Stimulated activated CD4-positive, alpha-beta T cell treated with anti-CD3 and anti-CD28 coated beads, Interleukin-12 subunit alpha, Interleukin-12 subunit beta, amount 100 ng/mL, for 48 hours (primary cell): ENCODE measurements around the gene GDI2.
A peak's percentile ranks its signal among the peaks of the same experiment; 100 is the strongest.
"Not testable (repeated sequence)": the region's sequence is repeated elsewhere in the genome, so short reads cannot be mapped to it uniquely, and the experiment has no call there.

Experiments
- DNase-seq, 3 donors: peaks; one replicate each; pipeline ENCODE4 v3.0.0-alpha.2; 2020; ENCODE audit warnings: low read depth in 2 of 3, low spot score in 1 of 3

Gene GDI2

DNA sequence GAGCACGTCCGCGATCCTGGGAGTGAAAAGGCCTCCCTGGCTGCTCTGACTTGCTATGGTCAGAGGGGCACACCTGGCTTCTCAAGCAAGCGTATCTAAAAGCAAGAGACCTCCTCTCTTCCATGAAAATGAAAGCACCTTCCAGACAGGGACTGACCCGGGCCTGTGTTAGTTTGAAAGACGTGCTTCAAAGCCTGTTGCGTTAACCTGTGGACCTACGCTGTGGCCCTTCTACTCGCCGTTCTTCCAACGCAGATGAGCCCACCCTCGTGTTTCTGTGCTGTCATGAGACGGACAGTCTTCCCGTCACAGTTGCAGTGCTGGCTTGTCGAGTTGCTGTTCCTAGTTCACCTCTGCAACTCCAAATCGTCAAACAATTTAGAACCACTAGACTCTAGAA lies 15.5 kb upstream of the GDI2 start:
- DNase-seq: no peak

DNA sequence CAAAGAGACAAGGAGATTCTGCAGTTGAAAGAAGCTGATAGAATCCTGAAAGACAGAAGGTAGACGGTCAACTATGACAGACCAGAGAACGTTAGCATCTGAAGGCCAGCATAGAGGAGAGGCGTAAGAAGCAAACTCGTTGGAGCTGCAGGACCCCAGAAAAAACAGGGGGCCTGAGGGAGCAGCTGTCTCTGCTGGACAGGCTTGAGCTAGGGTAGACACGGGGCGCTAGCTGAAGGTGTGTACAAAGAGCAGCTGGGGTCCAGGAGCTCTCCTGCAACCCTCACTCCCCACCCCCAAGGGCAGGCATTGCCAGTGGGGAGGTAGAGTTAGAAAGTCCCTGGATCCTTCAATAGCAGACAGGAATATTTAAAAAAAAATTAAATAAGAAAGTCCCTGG lies 14.6 kb upstream of the GDI2 start:
- DNase-seq: no peak

DNA sequence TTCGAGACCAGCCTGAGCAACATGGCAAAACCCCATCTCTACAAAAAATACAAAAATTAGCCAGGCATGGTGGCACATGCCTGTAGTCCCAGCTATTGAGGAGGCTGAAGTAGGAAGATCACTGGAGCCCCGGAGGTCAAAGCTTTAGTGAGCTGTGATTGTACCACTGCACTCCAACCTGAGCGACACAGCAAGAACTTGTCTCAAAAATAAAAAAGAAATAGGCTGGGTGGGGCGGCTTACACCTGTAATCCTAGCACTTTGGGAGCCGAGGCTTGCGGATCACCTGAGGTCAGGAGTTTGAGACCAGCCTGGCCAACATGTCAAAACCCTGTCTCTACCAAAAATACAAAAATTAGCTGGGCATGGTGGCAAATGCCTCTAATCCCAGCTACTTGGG lies 13.3 kb upstream of the GDI2 start:
- not testable (repeated sequence) for DNase-seq

DNA sequence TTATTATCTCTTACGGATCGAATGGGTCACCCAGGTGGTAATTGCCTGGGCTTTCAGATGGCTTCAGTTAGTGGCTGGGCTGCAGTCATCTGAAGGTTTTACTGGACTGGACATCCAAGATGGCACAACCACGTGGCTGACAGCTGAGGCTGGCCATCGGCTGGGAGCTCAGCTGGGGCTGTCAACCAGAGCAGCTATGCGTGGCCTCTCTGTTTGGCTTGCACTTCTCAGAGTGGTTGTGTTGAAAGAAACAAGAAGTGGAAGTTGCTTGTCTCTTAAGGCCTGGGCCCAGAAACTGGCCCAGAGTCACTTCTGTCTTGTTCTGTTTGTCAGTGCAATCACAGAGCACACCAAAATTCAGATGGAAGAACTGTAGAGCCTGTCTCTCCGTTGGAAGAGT lies 5.7 kb upstream of the GDI2 start:
- no peak for DNase-seq

DNA sequence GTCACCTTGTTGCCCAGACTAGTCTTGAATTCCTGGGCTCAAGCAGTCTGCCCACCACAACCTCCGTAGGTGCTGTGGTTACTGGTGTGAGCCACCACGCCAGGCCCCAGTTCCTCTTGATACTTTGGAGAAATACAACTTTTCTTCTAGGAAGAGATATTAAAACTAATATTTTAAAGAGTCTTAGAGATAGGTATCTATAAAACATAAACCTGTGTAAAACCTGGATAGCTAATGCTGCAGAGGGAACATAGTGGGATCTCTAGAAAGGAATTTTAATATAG lies 4.8 kb upstream of the GDI2 start:
- DNase-seq: no peak

DNA sequence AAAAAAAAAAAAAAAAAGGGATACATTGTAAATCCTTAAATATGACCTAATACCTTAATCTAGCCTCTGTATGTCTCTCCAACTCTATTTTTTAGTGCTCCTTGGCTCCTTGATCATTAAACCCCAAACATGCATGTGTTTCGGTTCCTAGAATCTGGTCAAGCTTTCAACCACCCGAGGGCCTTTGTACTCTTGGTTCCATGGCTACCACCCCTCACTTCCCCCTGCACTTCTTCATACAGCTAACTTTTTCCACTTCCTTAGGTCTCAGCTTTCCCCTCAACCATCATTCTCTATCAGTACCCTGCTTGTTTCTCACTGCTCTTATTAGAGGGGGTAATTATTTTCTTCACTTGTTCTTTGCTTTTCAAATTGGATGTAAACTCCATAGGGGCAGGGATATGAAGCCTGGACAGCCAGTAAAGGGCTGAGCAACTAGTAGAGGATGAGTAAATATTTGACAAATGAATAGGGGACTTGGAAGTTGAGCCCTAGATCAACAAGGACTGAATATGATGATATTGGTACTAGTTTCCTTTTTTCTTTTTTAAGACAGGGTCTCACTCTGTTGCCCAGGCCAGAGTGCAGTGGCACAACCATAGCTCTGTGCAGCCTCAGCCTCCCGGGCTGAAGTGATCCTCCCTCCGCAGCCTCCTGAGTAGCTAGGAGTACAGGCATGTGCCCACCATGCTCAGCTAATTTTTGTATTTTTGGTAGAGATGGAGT lies 4.3 kb upstream of the GDI2 start:
- DNase-seq: peak in 2 of 3 donors; percentile 8 to 17

DNA sequence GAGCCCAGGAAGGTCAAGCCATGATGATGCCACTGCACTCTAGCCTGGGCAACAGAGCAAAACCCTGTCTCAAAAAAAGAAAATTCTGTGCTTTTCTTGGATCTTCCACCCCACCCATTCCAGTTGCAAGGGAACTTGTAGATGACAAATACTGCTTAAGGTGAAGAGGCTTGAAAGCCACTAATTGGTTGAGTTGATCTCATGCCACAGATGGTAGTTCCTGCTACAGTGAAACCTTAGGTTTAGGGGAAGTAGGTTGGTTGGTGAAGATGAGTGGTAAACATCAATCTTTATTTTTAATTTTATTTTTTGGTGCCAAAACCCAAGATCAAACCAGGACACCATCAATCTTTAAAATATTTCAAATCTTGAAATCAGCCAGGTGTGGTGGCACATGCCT lies 2.9 kb upstream of the GDI2 start:
- no peak for DNase-seq

DNA sequence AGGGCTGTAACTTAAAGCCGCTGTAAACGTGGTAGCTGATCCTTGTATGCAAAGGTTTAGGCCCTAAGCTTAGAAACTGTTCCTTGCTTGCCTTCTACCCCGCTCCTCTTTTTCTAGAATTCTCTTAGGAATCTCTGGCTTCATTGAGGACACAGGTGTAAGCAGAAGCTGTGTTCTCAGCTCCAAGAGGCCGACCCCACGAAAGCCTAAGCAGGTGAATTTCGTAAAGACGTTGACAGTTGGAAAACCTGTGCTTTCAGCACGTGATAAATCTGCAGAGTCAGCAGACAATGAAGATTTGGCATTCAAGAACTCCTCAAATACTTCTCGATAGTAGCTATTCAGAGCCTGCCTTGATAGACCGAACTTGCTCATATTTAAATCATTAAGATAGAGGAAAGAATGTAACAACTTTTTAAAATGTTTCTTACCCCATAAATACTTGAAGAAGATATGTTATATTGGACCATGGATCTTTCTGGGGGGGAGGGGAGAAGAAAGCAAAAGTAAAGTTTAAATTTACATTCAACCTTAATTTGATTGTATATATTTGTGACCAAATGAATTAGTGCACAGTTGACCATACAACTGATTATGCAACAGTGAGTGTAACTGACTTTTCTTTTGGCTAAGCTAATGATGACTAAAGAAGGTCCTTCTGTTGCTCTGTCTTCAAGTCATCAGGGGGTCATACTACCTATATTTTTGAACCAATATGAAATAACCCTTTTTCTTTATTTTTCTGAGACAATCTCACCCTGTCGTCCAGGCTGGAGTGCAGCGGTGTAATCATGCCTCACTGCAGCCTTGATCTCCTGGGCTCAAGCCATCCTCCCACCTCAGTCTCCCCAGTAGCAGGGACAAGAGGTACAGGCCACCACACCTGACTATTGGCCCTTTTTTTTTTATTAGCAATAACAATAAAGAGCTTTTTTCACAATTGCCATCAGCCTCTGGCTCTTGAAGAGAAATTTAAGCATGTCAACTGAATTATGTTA lies 1.2 kb upstream of the GDI2 start:
- DNase-seq: no peak

DNA sequence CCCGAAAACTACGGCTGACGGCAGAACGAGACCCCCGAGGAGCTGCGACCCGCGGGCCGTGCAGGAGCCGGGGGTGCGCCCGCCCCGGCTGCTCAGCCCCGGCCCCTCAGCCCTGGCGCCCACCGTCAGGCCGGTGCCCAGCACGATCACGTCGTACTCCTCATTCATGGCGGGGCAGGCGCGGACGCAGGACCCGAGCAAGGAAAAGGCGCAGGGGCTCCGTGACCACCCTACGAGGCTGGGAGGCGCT lies 218 bp downstream of the GDI2 start:
- DNase-seq: no peak

DNA sequence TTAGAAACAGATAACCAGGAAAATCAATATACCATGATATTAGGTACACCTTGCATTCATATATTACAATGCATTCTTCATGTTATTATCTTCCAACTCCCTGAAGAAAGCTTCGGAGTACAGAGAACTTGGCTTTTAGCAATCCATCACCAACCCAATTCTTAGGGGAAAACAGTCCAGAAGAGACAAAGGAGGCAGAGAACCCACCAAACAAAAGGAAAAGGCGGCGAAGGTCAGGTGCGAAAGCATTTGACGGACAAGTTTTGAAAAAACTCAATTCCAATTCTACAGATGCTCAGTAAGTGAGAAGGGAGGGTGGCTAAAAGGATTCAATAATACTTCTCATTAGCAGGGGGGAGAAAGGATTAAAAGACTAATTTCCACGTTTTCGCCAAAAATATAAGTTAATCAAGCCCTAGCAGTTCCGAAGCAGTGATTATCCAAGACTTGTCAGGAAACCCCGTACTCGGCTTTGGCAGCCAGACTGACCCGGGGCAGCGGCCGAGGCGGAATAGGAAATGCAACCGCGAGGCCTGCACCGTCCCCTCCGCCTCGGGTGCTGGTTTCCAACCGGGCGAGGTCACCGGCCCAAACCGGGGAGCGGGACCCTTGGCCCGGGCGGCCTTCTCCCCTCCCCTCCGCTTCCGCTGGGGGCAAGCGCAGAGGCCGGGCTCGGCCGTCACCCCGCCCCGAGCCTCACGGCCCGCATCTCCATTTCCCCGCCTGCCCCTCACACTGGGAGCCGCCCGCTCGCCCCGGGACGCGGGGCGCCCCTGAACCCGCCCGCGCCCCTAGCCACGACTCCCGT lies 747 bp downstream of the GDI2 start:
- DNase-seq: peak in 2 of 3 donors; percentile 8 to 34

DNA sequence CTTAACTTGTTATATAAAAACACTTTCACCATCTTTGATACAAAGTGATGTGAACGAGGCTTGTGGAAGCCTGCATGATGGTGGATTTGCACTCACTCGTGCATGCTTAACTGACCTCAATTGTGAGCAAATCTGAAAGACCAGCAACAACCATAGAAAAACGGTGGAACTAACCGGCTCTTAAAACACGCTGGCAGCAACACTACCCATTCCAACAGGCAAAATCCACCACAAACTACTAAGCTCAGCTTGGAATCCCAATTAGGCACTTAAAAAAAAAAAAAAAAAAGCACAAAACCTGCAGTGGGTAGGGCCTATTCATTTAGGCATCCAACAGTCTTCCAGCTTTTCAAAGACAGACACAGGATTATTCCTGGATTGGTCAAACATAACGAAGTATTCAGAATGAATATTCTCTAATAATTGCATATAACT lies 1.8 kb downstream of the GDI2 start:
- no peak for DNase-seq

DNA sequence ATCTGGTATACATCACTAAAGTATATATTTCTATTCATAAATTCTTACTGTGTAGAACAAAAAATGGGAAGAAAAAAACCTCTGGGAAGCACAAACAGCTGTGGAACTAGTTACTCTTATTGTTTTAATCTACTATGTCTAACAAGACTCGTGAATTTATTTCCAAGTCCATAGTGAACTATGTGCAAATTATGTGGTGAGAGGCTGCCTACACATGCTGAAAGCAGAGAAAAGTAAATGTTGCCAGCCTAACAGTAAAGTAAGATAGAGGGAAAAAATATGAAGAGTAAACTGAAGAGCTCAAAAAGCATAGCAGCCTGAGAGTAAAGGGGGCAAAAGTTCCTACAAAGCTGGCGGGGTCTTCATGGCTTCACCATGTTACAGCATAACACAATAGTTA lies 3.0 kb downstream of the GDI2 start:
- no peak for DNase-seq

DNA sequence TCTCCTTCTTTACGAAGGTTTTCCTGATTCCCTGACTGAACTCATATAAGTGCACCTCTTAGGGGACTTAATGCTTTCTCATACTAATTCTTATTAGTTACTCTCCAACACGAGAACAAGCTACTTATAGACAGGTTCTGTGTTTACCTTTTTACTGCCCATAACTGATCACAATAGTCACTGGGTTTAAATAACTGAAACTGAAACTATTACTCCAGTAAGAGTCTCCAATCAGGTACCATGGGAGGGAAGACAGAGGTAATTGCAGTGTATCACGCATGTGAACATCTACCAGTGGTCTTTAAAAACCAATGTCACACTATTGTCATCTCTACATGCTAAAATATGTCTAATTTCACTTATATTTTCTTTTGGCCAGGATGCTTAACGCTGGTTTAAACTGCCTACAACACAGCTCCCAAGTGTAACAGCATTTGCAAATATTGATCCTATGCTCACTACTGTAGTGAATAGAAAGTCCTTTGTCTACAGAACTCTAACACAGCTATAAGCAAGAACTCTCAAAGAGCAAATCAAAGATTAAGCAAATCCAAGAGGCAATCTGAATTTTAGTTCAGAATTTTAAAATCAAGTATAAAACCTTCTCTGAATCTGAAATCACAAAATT lies 3.6 kb downstream of the GDI2 start:
- no peak for DNase-seq

DNA sequence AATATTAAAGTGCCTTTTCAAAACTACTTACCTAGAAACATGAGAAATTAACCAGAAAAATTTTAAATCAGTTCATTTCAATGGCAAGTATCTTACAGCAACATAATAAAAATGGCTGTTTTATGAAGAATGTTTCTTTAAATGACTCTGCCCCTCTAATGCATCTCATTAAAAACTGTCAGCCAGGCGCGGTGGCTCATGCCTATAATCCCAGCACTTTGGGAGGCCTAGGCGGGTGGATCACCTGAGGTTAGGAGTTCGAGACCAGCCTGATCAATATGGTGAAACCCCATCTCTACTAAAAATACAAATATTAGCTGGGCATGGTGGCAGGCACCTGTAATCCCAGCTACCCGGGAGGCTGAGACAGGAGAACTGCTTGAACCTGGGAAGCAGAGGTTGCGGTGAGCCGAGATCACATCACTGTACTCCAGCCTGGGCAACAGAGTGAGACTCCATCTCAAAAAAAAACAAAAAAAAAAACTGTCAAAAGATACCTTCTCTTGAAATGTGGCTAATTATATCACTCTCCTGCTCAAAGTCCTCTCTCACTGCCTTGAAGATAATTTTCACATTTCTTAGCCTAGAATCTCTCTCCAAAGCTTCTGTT lies 4.3 kb downstream of the GDI2 start:
- not testable (repeated sequence) for DNase-seq

DNA sequence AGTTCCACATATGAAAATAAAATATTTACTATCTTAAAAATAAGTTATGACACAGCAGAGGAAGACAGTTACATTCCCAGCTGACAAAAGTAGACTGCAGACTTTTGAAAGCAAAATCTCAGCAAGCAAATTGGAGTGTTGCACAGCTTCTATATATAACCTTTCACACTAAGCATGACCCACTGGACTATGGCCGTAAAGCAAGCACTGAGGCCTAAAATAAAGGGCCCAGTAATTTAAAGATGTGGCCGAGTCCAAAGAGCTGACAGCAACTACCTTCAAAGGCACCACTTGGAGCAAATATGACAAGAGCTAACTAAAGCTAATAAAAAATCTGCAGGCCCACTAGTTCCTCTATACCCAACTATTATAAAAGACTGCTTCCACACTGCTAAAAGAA lies 6.5 kb downstream of the GDI2 start:
- no peak for DNase-seq

DNA sequence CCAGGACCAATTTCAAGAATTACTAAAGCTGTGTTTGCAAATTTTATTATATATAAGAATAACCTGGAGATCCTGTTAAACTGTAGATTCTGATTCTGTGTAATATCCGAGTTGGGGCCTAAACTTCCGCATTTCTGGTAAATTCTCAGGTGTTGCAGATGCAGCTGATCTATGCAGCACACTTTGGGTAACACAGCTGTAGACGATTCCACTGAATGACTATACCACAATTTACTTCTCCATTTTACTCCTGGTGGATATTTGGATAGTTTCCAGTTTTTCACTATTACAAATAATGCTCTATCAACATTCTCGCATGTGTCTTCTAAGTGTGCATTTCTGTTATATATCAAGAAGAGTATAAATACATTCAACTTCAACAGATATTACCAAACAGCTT lies 7.5 kb downstream of the GDI2 start:
- DNase-seq: no peak

DNA sequence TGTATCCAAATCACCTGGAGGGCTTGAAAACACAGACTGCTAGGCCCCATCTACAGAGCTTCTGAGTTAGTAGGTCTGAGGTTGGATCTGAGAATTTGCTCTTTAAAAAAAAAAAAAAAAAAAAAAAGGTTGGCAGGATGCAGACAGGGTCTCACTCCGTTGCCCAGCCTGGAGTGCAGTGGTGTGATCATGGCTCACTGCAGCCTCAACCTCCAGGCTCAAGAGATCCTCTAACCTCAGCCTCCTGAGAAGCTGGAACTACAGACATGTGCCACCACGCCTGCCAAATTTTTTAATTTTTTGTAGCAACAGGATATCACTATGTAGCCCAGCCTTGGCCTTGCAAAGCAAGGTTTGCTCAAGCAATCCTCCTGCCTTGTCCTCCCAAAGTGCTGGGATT lies 8.0 kb downstream of the GDI2 start:
- DNase-seq: no peak

DNA sequence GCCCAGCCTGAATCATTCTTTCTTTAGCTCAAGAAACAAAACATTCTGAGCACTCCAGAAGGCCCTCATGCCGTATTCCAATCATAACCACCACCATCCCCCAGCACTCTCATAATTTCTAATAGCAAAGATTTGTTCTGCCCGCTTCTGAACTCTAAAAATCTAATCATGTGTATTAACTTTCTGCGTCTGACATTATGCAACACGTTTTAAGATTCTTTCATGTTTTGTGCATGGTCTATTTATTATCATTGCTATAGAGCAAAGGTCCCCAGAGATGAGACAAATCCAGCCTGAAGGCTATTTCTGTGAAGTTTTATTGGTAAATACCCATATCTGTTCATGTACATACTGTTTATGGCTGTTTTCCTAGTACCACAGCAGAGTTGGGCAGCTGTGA lies 8.8 kb downstream of the GDI2 start:
- no peak for DNase-seq

DNA sequence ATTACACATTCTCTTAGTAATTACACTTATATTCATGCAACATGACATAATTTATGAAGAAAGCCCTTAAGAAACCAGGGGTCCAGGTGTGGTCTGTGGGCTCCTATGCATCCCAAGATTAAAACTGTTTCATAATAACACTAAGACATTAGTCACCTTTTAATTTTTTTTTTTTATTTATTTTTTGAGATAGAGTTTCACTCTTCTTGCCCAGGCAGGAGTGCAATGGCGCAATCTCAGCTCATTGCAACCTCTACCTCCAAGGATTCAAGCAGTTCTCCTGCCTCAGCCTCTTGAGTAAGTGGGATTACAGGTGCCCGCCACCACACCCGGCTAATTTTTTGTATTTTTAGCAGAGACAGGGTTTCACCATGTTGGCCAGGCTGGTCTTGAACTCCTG lies 12.5 kb downstream of the GDI2 start:
- no peak for DNase-seq

DNA sequence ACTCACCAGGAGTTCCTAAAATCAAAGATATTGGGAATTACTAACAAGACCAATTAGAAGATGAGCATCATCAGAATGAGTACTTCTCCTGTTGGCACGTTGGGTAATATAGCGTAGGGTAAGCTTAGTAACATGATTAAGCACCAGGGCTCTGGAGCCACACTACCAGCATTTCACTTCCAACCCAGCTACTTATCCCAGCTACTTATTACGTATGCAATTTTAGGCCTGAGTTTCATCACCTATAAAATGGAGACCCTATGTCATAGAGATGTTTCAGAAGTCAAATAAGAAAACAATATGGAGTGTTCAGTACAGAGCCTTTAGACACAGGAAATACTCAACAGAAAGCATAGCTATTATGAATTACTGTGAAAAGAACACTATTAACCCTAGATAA lies 19.0 kb downstream of the GDI2 start:
- no peak for DNase-seq

DNA sequence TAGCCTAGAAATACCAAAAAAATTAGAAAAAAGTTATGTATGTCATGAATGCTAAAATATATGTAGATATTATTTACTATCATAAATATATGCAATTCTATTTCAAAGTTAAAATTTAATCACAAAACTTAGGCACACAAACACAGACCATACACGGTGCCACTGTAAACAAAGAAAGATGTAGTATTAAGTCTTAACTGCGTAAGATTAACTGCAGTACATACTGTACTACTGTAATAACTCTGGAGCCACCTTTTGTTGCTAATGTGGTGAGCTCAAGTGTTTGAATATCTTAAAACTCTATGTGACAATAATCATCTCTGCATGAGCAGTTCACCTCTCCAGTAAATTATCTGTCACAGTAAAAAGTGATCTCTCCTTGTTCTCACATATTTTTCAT lies 23.6 kb downstream of the GDI2 start:
- DNase-seq: no peak
